BJ (cell line): ENCODE data around the gene ORMDL3. TPM values are rescaled to one million over a fixed set of nuclear protein-coding genes. Genes with fewer than 3 reads are reported as not detected.
"Not testable (repeated sequence)": the region's sequence is repeated elsewhere in the genome, so short reads cannot be mapped to it uniquely, and the experiment has no call there.

Experiments
- CTCF ChIA-PET: fragments of 350-600 bp; formaldehyde crosslinking; extraction: SDS; loops from one replicate; lab custom pipeline; 2021; ENCODE audit warnings: antibody characterized with exemption, inconsistent platforms; lab: Yijun Ruan, JAX
- POLR2A ChIA-PET: fragments of 300-600 bp; sonication (Branson Sonifier 250); formaldehyde crosslinking; extraction: SDS; loops from one replicate; lab custom pipeline; 2021; ENCODE audit warnings: antibody characterized with exemption; lab: Charles Lee
- DNase-seq: peaks from one replicate; pipeline ENCODE4 v3.0.0-alpha.2; 2011; ENCODE audit warnings: low read depth
- H3K27me3 ChIP-seq: 2 replicates; pipeline ENCODE4 v1.6.0; 2011; ENCODE audit warnings: low read length; ENCODE audit not compliant: control insufficient read depth, insufficient read depth
- H3K36me3 ChIP-seq: 2 replicates; pipeline ENCODE4 v1.5.1; 2011; ENCODE audit warnings: low read length; ENCODE audit not compliant: control insufficient read depth, insufficient read depth
- H3K4me3 ChIP-seq: 2 replicates; pipeline ENCODE4 v1.5.1; 2011; ENCODE audit warnings: low read depth, mild to moderate bottlenecking, control low read depth, low read length
- CTCF ChIP-seq: IDR thresholded peaks from 2 replicates; pipeline ENCODE4 v1.5.1; 2011; ENCODE audit warnings: low read depth, mild to moderate bottlenecking, control low read depth, inconsistent platforms, low read length, moderate library complexity; ENCODE audit not compliant: insufficient read depth
- polyA plus RNA-seq: library from polyadenylated mRNA; depleted of rRNA; stranded (reverse); fragments of >200 nt; gene quantifications from 2 replicates; pipeline ENCODE4 v1.2.3, GENCODE V29; 2011

The ORMDL3 gene
- polyA plus RNA-seq, 1 experiment, result 96.7 TPM

GRCh38 chr17:39899215-39899614 lies 28.2 kb downstream of the ORMDL3 start:
- H3K4me3 ChIP-seq, result no peak overlapping the region
- DNase-seq, result no peak
- TF ChIP-seq CTCF, result no peak
- ChIA-PET CTCF (interaction anchor here (0.7 kb wide), 1 partner anchor 27 kb away, joined by 3 read pairs; no protein-coding TSS in a partner anchor), POLR2A (no interaction called here)
- no peaks in the 10 kb centered on the region for H3K36me3 ChIP-seq
- H3K27me3 ChIP-seq, result no peaks in the 10 kb centered on the region; the same call in 1 of the 2 replicates

DNA sequence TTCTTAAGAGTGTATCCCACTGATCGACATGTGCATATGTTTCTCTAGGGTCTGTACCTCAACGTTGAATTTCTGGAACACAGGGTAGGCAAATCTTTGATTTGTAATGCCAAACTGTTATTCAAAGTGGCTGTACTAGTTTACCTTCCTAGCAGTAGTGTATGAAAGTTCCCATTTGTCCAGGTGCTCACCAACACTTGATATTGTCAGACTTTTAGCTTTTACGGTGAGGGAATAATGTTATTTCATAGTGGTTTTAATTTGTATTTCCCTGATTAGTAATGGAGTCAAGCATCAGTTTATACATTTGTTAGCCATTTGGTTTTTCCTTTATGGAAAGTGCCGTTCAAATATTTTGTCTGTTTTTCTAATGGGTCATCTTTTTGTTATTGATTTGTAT lies 29.3 kb downstream of the ORMDL3 start:
- Histone ChIP-seq H3K36me3 (no peaks in the 10 kb centered on the region), H3K27me3 (no peaks in the 10 kb centered on the region; the same call in 1 of the 2 replicates), H3K4me3 (no peak overlapping the region)
- ChIA-PET CTCF (no interaction called here), POLR2A (no interaction called here)
- no peak for TF ChIP-seq CTCF
- no peak for DNase-seq

DNA sequence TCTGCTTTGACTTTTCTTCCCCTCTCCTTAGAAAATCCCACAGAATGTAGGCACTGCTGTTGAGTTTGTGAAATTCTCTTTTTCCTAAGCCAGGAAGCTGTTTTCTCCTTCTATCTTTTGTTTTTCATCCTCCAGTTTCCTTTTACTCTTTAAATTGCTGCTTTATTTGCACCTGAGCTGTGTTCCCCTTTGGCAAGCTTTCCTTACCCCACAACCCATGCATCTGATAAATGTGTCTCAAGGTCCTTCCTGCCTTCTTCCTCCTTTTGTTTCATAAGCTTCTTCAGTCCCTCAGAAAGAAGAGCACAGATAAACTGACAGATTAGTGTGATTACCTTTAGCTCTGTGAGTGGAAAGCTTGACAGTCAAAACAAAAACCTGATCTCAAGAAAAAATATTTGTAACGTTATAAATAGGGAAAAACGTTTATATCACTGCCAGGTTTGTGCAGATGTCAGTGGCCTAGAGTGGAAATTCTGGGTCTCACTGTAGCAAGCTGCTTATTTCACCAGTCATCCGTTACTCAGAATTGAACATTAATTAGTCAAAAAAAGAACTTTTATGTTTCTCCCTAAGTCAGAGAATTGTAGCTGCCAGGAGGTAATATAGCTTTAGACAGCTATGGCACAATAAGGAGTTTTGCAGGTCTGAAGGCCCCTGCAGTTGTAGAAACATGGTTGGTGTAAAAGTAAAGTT lies 32.6 kb downstream of the ORMDL3 start:
- POLR2A ChIA-PET, result no interaction called here
- DNase-seq, result no peak
- no peak for TF ChIP-seq CTCF
- no peak overlapping the region for H3K4me3 ChIP-seq
- CTCF ChIA-PET, result interaction anchor here (0.8 to 1.4 kb wide), 3 partner anchors 9 to 23 kb away, joined by 3 to 5 read pairs (median 3); no protein-coding TSS in a partner anchor
- H3K36me3 ChIP-seq, result no peaks in the 10 kb centered on the region
- H3K27me3 ChIP-seq, result peaks cover 4% of the 10 kb centered on the region

DNA sequence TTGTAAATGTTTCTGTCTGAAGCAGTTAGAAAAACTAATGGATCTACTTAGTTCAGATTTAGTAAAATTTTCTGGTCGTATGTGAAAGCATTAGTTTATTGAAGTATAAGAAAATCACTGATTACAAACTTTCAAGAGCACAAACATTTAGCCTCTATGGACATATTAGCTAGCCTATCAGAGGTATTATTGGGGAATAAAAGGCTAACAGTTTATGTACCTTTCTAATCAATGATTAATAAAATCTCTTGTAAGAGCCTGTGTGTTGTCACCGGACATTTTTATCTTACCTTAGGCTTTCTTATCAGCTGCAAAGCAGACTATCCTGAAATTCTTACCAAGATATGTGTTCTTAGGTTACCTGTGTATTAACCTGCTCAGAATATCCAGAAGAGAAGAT lies 38.2 kb downstream of the ORMDL3 start:
- Histone ChIP-seq H3K27me3 (peaks cover 10% of the 10 kb centered on the region; the same call in 1 of the 2 replicates), H3K36me3 (no peaks in the 10 kb centered on the region), H3K4me3 (no peak overlapping the region)
- ChIA-PET POLR2A (no interaction called here), CTCF (no interaction called here)
- no peak for TF ChIP-seq CTCF
- no peak for DNase-seq

- no peaks in the 10 kb centered on the region for H3K36me3 ChIP-seq
- no peak overlapping the region for H3K4me3 ChIP-seq
- ChIA-PET POLR2A (no interaction called here), CTCF (no interaction called here)
- no peak for DNase-seq
- no peak for TF ChIP-seq CTCF
- H3K27me3 ChIP-seq, result peaks cover 8% of the 10 kb centered on the region
These were observed 40.3 kb downstream of the ORMDL3 start for GRCh38 chr17:39887078-39887477.

GRCh38 chr17:39886102-39886501 lies 41.3 kb downstream of the ORMDL3 start:
- H3K4me3 ChIP-seq, POLR2A ChIA-PET, DNase-seq, H3K27me3 ChIP-seq, H3K36me3 ChIP-seq, CTCF ChIA-PET: not testable (repeated sequence)
